Caco-2 (cell line): ENCODE measurements around the gene TMEM140. TPM values are rescaled to one million over a fixed set of nuclear protein-coding genes. Genes with fewer than 3 reads are reported as not detected.

Experiments
- BruUV-seq: library from RNA; stranded (reverse); fragments of 400-500 nt; replicated peaks from 2 replicates; lab custom pipeline; 2021; lab: Mats Ljungman, UMichigan
- CTCF ChIA-PET: fragments of 300-600 bp; sonication (Branson Sonifier 250); formaldehyde crosslinking; loops from one replicate; lab custom pipeline; 2022; ENCODE audit warnings: antibody characterized with exemption; lab: Charles Lee
- POLR2A ChIA-PET: fragments of 300-600 bp; sonication (Branson Sonifier 250); formaldehyde crosslinking; loops from one replicate; lab custom pipeline; 2022; ENCODE audit warnings: antibody characterized with exemption; lab: Charles Lee
- DNase-seq, 2 experiments: peaks; one replicate each; pipeline versions ENCODE4 v3.0.0 to v3.0.0-alpha.2; 2020 to 2022
- H3K27me3 ChIP-seq: replicated peaks from 2 replicates; pipeline ENCODE4 v1.6.0; 2011; ENCODE audit warnings: low read length; ENCODE audit not compliant: control insufficient read depth, insufficient read depth
- H3K36me3 ChIP-seq: 2 replicates; pipeline ENCODE4 v1.5.1; 2011; ENCODE audit warnings: low read length; ENCODE audit not compliant: control insufficient read depth, insufficient read depth
- H3K4me1 ChIP-seq: fragments of 250-450 bp; sonication (Bioruptor Pico); 2 replicates; pipeline ENCODE4 v1.5.1; 2020; ENCODE audit warnings: mild to moderate bottlenecking
- H3K4me3 ChIP-seq: 2 replicates; pipeline ENCODE4 v1.5.1; 2011; ENCODE audit warnings: low read depth, mild to moderate bottlenecking, control low read depth, low read length
- H3K9me3 ChIP-seq: fragments of 250-450 bp; sonication (Bioruptor Pico); 2 replicates; pipeline ENCODE4 v1.5.1; 2020; ENCODE audit warnings: mild to moderate bottlenecking, moderate library complexity
- H3K27ac Mint-ChIP-seq: one replicate; pipeline ENCODE4 v1.8.0; 2022; ENCODE audit warnings: mixed read lengths; ENCODE audit not compliant: unreplicated experiment
- H3K27me3 Mint-ChIP-seq: one replicate; pipeline ENCODE4 v1.8.0; 2022; ENCODE audit warnings: mixed read lengths; ENCODE audit not compliant: insufficient read depth, unreplicated experiment
- H3K36me3 Mint-ChIP-seq: one replicate; pipeline ENCODE4 v1.8.0; 2022; ENCODE audit warnings: mild to moderate bottlenecking, mixed read lengths; ENCODE audit not compliant: insufficient read depth, unreplicated experiment
- H3K4me1 Mint-ChIP-seq: one replicate; pipeline ENCODE4 v1.8.0; 2022; ENCODE audit warnings: low read depth, mixed read lengths; ENCODE audit not compliant: unreplicated experiment
- H3K4me3 Mint-ChIP-seq: one replicate; pipeline ENCODE4 v1.8.0; 2022; ENCODE audit warnings: mild to moderate bottlenecking, moderate library complexity, mixed read lengths; ENCODE audit not compliant: unreplicated experiment
- H3K9me3 Mint-ChIP-seq: one replicate; pipeline ENCODE4 v1.8.0; 2022; ENCODE audit warnings: mixed read lengths; ENCODE audit not compliant: unreplicated experiment
- CTCF ChIP-seq, 2 experiments: fragments of 200-600 bp in 1 of 2; IDR thresholded peaks; 1 replicate in 1 of 2; 2 replicates in 1 of 2; pipeline versions ENCODE4 v1.5.1 to v1.8.0; 2011 to 2022; ENCODE audit warnings: antibody characterized with exemption in 1 of 2, control low read depth in 1 of 2, inconsistent platforms in 1 of 2, low read depth in 1 of 2, low read length in 1 of 2, mild to moderate bottlenecking in 1 of 2, moderate library complexity in 1 of 2; ENCODE audit not compliant: insufficient read depth in 1 of 2, severe bottlenecking in 1 of 2, unreplicated experiment in 1 of 2
- intact Hi-C: fragments of 100-400 bp; cut with micrococcal nuclease; formaldehyde crosslinking; loops from one replicate; pipeline ENCODE4 v1.10.0; 2022; ENCODE audit not compliant: unreplicated experiment
- total RNA-seq: library from RNA; stranded (reverse); gene quantifications from 2 replicates; pipeline ENCODE4 v1.2.3, GENCODE V29; 2022

The TMEM140 gene
- total RNA-seq, 1 experiment from 2014 or later: 6.1 TPM

GRCh38 chr7:135174941-135175340, 27.1 kb downstream of the TMEM140 start:
- H3K9me3 Mint-ChIP-seq: peaks cover 20% of the 10 kb centered on the region
- H3K4me3 Mint-ChIP-seq: no peak overlapping the region
- H3K4me3 ChIP-seq: no peak overlapping the region
- ChIA-PET POLR2A (no interaction called here), CTCF (no interaction called here)
- no peaks in the 10 kb centered on the region for H3K27me3 Mint-ChIP-seq
- no peaks in the 10 kb centered on the region for H3K27me3 ChIP-seq
- peaks cover 15% of the 10 kb centered on the region for H3K4me1 Mint-ChIP-seq
- no TSS peak for BruUV-seq
- intact Hi-C loops: loop anchor here (5.0 kb wide), 2 partner anchors 208 to 528 kb away; partner anchors contain the start of gene BPGM
- no peak for DNase-seq
- no peak overlapping the region for H3K27ac Mint-ChIP-seq
- peaks cover 15% of the 10 kb centered on the region for H3K36me3 Mint-ChIP-seq
- H3K4me1 ChIP-seq: 0 out of 2 replicates have a peak, but pooled peaks cover 6% of the 10 kb centered on the region
- H3K9me3 ChIP-seq: peaks cover 6% of the 10 kb centered on the region; the same call in 1 of the 2 replicates
- H3K36me3 ChIP-seq: no peaks in the 10 kb centered on the region
- no peak for TF ChIP-seq CTCF (IDR thresholded peaks at IDR 0.05; ENCODE audit: insufficient read depth in 1 of 2, low read depth in 1 of 2, low read length in 1 of 2, severe bottlenecking in 1 of 2, unreplicated experiment in 1 of 2)

- Histone ChIP-seq H3K36me3 (no peaks in the 10 kb centered on the region), H3K9me3 (peaks cover 16% of the 10 kb centered on the region), H3K4me1 (0 out of 2 replicates have a peak, but pooled peaks cover 6% of the 10 kb centered on the region), H3K4me3 (no peak overlapping the region), H3K27me3 (no peaks in the 10 kb centered on the region)
- CTCF ChIA-PET: no interaction called here
- peaks cover 11% of the 10 kb centered on the region for H3K4me1 Mint-ChIP-seq
- H3K27me3 Mint-ChIP-seq: no peaks in the 10 kb centered on the region
- no peak overlapping the region for H3K27ac Mint-ChIP-seq
- TF ChIP-seq CTCF (IDR thresholded peaks at IDR 0.05; ENCODE audit: insufficient read depth in 1 of 2, low read depth in 1 of 2, low read length in 1 of 2, severe bottlenecking in 1 of 2, unreplicated experiment in 1 of 2): no peak
- BruUV-seq: no TSS peak
- H3K9me3 Mint-ChIP-seq: peaks cover 20% of the 10 kb centered on the region
- POLR2A ChIA-PET: no interaction called here
- intact Hi-C loops: no loop called here
- peaks cover 5% of the 10 kb centered on the region for H3K36me3 Mint-ChIP-seq
- no peak for DNase-seq
- no peak overlapping the region for H3K4me3 Mint-ChIP-seq
Measured at GRCh38 chr7:135175931-135176330, 28.1 kb downstream of the TMEM140 start.

- Histone ChIP-seq H3K27me3 (no peaks in the 10 kb centered on the region), H3K4me1 (0 out of 2 replicates have a peak, but pooled peaks cover 6% of the 10 kb centered on the region), H3K4me3 (no peak overlapping the region), H3K36me3 (no peaks in the 10 kb centered on the region), H3K9me3 (peaks cover 29% of the 10 kb centered on the region)
- Mint-ChIP-seq H3K36me3 (no peaks in the 10 kb centered on the region), H3K27me3 (no peaks in the 10 kb centered on the region), H3K9me3 (peaks cover 18% of the 10 kb centered on the region), H3K4me1 (peaks cover 7% of the 10 kb centered on the region), H3K4me3 (no peak overlapping the region), H3K27ac (no peak overlapping the region)
- TF ChIP-seq CTCF (IDR thresholded peaks at IDR 0.05; ENCODE audit: insufficient read depth in 1 of 2, low read depth in 1 of 2, low read length in 1 of 2, severe bottlenecking in 1 of 2, unreplicated experiment in 1 of 2): no peak
- POLR2A ChIA-PET: no interaction called here
- CTCF ChIA-PET: no interaction called here
- intact Hi-C loops: no loop called here
- BruUV-seq: no TSS peak
- DNase-seq: peak in 1 of 2 experiments; percentile 66
Measured at GRCh38 chr7:135177028-135177696, 29.3 kb downstream of the TMEM140 start.
